Endodermal cell (in vitro differentiated cells): ENCODE data around the gene FRAT1. TPM values are rescaled to one million over a fixed set of nuclear protein-coding genes. Genes with fewer than 3 reads are reported as not detected.
"Not testable (repeated sequence)": the region's sequence is repeated elsewhere in the genome, so short reads cannot be mapped to it uniquely, and the experiment has no call there.

Experiments
- DNase-seq: peaks from one replicate; pipeline ENCODE4 v3.0.0-alpha.2; 2017
- H3K27ac ChIP-seq: 2 replicates; pipeline ENCODE4 v1.5.1; 2013; ENCODE audit warnings: mild to moderate bottlenecking, low read depth, low read length, moderate library complexity
- H3K27me3 ChIP-seq: 2 replicates; pipeline ENCODE4 v1.6.1; 2013; ENCODE audit warnings: mild to moderate bottlenecking, low read length, moderate library complexity; ENCODE audit not compliant: insufficient read depth, control insufficient read depth, poor library complexity, severe bottlenecking
- H3K36me3 ChIP-seq: 2 replicates; pipeline ENCODE4 v1.7.0; 2013; ENCODE audit warnings: mild to moderate bottlenecking, low read length, moderate library complexity; ENCODE audit not compliant: control insufficient read depth, insufficient read depth
- H3K4me1 ChIP-seq: one replicate; pipeline ENCODE4 v1.7.0; 2013; ENCODE audit warnings: low read length; ENCODE audit not compliant: control insufficient read depth, insufficient read depth
- H3K4me3 ChIP-seq: 2 replicates; pipeline ENCODE4 v1.5.1; 2013; ENCODE audit warnings: mild to moderate bottlenecking, low read length, moderate library complexity
- H3K9ac ChIP-seq: 2 replicates; pipeline ENCODE4 v1.6.1; 2013; ENCODE audit warnings: mild to moderate bottlenecking, low read length, moderate library complexity; ENCODE audit not compliant: poor library complexity, severe bottlenecking; ENCODE audit errors: extremely low read depth
- H3K9me3 ChIP-seq: 2 replicates; pipeline ENCODE4 v1.6.1; 2013; ENCODE audit warnings: mild to moderate bottlenecking, low read length, moderate library complexity; ENCODE audit not compliant: control insufficient read depth
- H3K27ac Mint-ChIP-seq: 2 replicates; pipeline ENCODE4 v1.8.0; 2020; ENCODE audit warnings: mixed read lengths
- H3K27me3 Mint-ChIP-seq: 2 replicates; pipeline ENCODE4 v1.8.0; 2021; ENCODE audit warnings: mild to moderate bottlenecking, mixed read lengths; ENCODE audit not compliant: insufficient read depth
- H3K36me3 Mint-ChIP-seq: 2 replicates; pipeline ENCODE4 v1.8.0; 2020; ENCODE audit warnings: low read depth, mixed read lengths
- H3K4me1 Mint-ChIP-seq: 2 replicates; pipeline ENCODE4 v1.8.0; 2020; ENCODE audit warnings: mixed read lengths
- H3K4me3 Mint-ChIP-seq: 2 replicates; pipeline ENCODE4 v1.8.0; 2020; ENCODE audit warnings: mild to moderate bottlenecking, moderate library complexity, mixed read lengths
- H3K9me3 Mint-ChIP-seq: 2 replicates; pipeline ENCODE4 v1.8.0; 2020; ENCODE audit warnings: mild to moderate bottlenecking, mixed read lengths
- WGBS, 2 experiments: methylation state at CpG; one replicate each; pipeline versions ENCODE4 v1.1.5 to v1.1.7; 2013; ENCODE audit warnings: missing lambda C conversion rate in 2 of 2, mixed read lengths in 1 of 2; ENCODE audit not compliant: insufficient coverage in 1 of 2, insufficient read length in 1 of 2; 5-methylcytosine and 5-hydroxymethylcytosine counted together
- total RNA-seq, 2 donors: library from RNA; stranded (reverse); fragmentation: NEBNext Ultra II Directional in 1 of 2; extraction: Animal tissue kit (Norgen Biotek cat#: 25700) in 1 of 2; gene quantifications; 2 replicates in 1 of 2; 3 replicates in 1 of 2; pipeline ENCODE4 v1.2.1, GENCODE V29; 2021
- TF ChIP-seq, protein P1 (sequence below): fragments of 200-600 bp; sonication (generic); conservative IDR thresholded peaks from 2 replicates; pipeline ENCODE4 v1.5.0; 2021; ENCODE audit warnings: antibody characterized with exemption, mild to moderate bottlenecking

Gene FRAT1
- total RNA-seq, 2 donors from 2014 or later = 6.5 to 7.3 TPM

DNA sequence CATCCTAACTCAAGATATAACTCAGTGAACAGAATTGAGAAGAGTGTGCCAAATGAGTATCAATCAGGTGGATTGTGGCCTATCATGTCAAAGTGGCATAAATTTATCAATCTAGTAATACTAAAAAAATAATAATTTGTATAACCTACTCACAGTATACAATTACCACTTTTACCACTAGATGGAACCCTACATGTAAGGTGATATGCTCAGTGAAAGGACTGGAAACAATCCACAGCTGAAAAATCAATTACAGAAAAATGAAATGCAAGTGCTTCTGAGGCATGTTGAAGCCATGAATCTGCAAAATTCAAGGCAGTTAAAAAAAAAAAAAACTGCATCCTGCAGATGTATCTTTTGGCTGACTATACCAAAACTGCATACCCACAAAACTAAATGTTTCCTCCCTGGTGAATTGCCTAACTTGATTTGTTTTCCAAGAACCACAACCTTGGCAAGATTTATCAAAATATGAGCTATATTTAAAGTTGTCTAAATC lies 40.5 kb upstream of the FRAT1 start:
- Mint-ChIP-seq H3K4me1 (peaks cover 6% of the 10 kb centered on the region), H3K4me3 (no peak overlapping the region), H3K36me3 (no peaks in the 10 kb centered on the region), H3K9me3 (no peaks in the 10 kb centered on the region), H3K27me3 (no peaks in the 10 kb centered on the region), H3K27ac (no peak overlapping the region)
- no peaks in the 10 kb centered on the region for H3K36me3 ChIP-seq
- DNase-seq = no peak
- H3K9ac ChIP-seq = no peak overlapping the region
- no peaks in the 10 kb centered on the region for H3K4me1 ChIP-seq
- H3K27ac ChIP-seq = no peak overlapping the region
- H3K27me3 ChIP-seq = no peaks in the 10 kb centered on the region
- H3K4me3 ChIP-seq = no peak overlapping the region
- TF ChIP-seq, protein P1, sequence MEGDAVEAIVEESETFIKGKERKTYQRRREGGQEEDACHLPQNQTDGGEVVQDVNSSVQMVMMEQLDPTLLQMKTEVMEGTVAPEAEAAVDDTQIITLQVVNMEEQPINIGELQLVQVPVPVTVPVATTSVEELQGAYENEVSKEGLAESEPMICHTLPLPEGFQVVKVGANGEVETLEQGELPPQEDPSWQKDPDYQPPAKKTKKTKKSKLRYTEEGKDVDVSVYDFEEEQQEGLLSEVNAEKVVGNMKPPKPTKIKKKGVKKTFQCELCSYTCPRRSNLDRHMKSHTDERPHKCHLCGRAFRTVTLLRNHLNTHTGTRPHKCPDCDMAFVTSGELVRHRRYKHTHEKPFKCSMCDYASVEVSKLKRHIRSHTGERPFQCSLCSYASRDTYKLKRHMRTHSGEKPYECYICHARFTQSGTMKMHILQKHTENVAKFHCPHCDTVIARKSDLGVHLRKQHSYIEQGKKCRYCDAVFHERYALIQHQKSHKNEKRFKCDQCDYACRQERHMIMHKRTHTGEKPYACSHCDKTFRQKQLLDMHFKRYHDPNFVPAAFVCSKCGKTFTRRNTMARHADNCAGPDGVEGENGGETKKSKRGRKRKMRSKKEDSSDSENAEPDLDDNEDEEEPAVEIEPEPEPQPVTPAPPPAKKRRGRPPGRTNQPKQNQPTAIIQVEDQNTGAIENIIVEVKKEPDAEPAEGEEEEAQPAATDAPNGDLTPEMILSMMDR = peak; percentile 82
- peaks cover 5% of the 10 kb centered on the region for H3K9me3 ChIP-seq

DNA sequence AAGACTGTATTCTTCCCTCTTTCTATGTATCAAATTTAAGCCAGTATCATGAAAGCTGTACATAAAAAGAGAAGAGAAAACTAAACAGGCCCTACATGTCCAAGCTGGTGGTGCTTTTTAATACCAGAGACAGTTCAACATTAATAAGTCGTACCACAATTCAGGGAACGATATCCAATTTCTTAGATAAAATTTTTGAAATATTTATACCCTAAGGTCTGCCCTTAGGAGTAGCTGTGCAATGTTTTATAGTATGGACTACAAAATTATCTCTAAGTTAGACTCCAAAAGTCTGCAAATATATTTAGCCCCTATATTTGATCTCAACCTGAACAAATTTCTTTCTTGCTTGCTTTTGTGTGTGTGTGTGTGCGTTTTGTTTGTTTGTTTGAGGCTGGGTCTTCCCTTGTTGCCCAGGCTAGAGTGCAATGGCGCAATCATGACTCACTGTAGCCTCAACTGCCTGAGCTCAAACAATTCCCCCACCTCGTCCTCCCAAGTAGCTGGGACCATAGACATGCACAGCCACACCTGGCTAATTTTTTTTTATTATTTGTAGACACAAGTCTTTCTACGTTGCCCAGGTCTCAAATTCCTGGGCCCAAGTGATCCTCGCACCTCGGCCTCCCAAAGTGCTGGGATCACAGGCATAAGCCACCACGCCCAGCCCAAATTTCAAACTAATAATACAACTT lies 39.8 kb upstream of the FRAT1 start:
- DNase-seq = no peak
- Mint-ChIP-seq H3K9me3 (no peaks in the 10 kb centered on the region), H3K4me1 (peaks cover 6% of the 10 kb centered on the region), H3K27me3 (no peaks in the 10 kb centered on the region), H3K4me3 (no peak overlapping the region), H3K27ac (no peak overlapping the region), H3K36me3 (no peaks in the 10 kb centered on the region)
- Histone ChIP-seq H3K9me3 (no peaks in the 10 kb centered on the region), H3K4me1 (no peaks in the 10 kb centered on the region), H3K27ac (no peak overlapping the region), H3K4me3 (no peak overlapping the region), H3K27me3 (no peaks in the 10 kb centered on the region), H3K9ac (no peak overlapping the region), H3K36me3 (no peaks in the 10 kb centered on the region)
- 92 to 94% methylated on average over 6 to 8 of the region's 9 CpGs for WGBS, 2 experiments
- TF ChIP-seq, protein P1 = no peak

DNA sequence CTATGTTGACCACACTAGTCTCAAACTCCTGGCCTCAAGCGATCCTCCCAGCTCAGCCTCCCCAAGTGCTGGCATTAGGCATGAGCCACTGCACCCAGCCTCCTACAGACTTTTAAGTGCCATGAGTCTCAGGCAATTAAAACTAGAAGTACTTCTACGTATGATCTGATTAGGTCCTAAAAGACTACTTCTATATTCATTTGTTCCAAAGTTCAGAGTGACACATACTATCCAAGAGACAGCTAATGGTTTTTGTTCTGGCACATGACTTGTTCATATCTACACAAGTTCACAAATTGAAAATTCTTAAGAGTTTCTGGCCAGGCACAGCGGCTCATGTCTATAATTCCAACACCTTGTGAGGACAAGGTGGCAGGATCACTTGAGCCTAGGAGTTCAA lies 38.3 kb upstream of the FRAT1 start:
- TF ChIP-seq, protein P1 = no peak
- WGBS, 2 experiments = 99 to 100% methylated on average over 3 of the region's 3 CpGs
- Mint-ChIP-seq H3K4me3 (no peak overlapping the region), H3K9me3 (no peaks in the 10 kb centered on the region), H3K4me1 (peaks cover 6% of the 10 kb centered on the region), H3K27ac (no peak overlapping the region), H3K36me3 (no peaks in the 10 kb centered on the region), H3K27me3 (no peaks in the 10 kb centered on the region)
- H3K4me1 ChIP-seq = no peaks in the 10 kb centered on the region
- H3K9ac ChIP-seq = no peak overlapping the region
- no peak for DNase-seq
- peaks cover under 1% of the 10 kb centered on the region for H3K36me3 ChIP-seq
- no peak overlapping the region for H3K27ac ChIP-seq
- H3K9me3 ChIP-seq = no peaks in the 10 kb centered on the region
- no peak overlapping the region for H3K4me3 ChIP-seq
- H3K27me3 ChIP-seq = no peaks in the 10 kb centered on the region

DNA sequence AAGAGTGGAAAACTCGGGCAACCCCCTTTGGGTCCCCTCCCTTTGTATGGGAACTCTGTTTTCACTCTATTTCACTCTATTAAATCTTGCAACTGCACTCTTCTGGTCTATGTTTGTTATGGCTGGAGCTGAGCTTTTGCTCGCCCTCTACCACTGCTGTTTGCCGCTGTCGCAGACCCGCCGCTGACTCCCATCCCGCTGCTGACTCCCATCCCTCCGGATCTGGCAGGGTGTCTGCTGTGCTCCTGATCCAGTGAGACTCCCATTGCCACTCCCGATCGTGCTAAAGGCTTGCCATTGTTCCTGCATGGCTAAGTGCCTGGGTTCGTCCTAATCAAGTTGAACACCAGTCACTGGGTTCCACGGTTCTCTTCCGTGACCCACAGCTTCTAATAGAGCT lies 29.0 kb upstream of the FRAT1 start:
- H3K9me3 ChIP-seq, H3K4me1 Mint-ChIP-seq, H3K4me3 Mint-ChIP-seq, H3K9me3 Mint-ChIP-seq, H3K9ac ChIP-seq, H3K4me3 ChIP-seq, H3K4me1 ChIP-seq, DNase-seq, H3K27ac ChIP-seq, H3K27me3 Mint-ChIP-seq, H3K27me3 ChIP-seq, H3K27ac Mint-ChIP-seq: not testable (repeated sequence)
- peaks cover 18% of the 10 kb centered on the region for H3K36me3 ChIP-seq
- peaks cover 19% of the 10 kb centered on the region for H3K36me3 Mint-ChIP-seq
- WGBS, 2 experiments = 93% methylated on average over 12 to 13 of the region's 13 CpGs

DNA sequence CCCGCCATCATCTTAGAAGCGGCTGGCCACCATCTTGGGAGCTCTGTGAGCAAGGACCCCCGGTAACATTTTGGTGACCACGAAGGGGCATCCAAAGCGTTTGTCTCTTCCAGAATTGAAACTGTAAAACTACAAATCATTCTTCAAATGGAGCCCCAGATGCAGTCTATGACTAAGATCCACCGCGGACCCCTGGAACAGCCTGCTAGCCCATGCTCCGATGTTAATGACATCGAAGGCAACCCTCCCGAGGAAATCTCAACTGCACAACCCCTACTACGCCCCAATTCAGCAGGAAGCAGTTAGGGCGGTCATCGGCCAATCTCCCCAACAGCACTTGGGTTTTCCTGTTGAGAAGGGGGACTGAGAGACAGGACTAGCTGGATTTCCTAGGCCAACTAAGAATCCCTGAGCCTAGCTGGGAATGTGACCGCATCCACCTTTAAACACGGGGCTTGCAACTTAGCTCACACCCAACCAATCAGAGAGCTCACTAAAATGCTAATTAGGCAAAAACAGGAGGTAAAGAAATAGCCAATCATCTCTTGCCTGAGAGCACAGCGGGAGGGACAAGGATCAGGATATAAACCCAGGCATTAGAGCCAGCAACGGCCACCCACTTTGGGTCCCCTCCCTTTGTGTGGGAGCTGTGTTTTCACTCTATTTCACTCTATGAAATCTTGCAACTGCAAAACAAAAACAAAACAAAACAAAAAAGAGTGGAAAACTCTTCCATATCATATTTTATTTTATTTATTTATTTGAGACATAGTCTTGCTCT lies 28.3 kb upstream of the FRAT1 start:
- Histone ChIP-seq H3K36me3 (peaks cover 18% of the 10 kb centered on the region), H3K4me3 (peak overlapping the region; percentile 89)
- H3K27ac ChIP-seq, H3K27me3 Mint-ChIP-seq, H3K9me3 ChIP-seq, H3K4me1 Mint-ChIP-seq, H3K27me3 ChIP-seq, H3K4me1 ChIP-seq, DNase-seq, H3K9ac ChIP-seq, H3K9me3 Mint-ChIP-seq, H3K27ac Mint-ChIP-seq: not testable (repeated sequence)
- Mint-ChIP-seq H3K4me3 (peak overlapping the region; percentile 70), H3K36me3 (peaks cover 19% of the 10 kb centered on the region)
- WGBS, 2 experiments = 92% methylated on average over 10 to 17 of the region's 17 CpGs
